ENCODE measurements around the gene CCN2.

GRCh38 chr6:131980338-131980790, 29.2 kb upstream of the CCN2 start:
- TF ChIP-seq CTCF (conservative IDR thresholded peaks at IDR 0.05 in 1 of 2, IDR thresholded peaks at IDR 0.05 in 1 of 2; ENCODE audit: low read depth in 1 of 2, low read length in 2 of 2) (no peak), EZH2 (IDR thresholded peaks at IDR 0.05; ENCODE audit: low read length, missing control alignments) (no peak)

All from fibroblast of lung (primary cell).